HepG2 (cell line): Measurements from ENCODE around the gene UQCRHL. TPM values are rescaled to one million over a fixed set of nuclear protein-coding genes. Genes with fewer than 3 reads are reported as not detected.
A peak's percentile ranks its signal among the peaks of the same experiment; 100 is the strongest.

Experiments
- CSRNP1 ChIP-seq: sonication (generic); formaldehyde crosslinking; IDR thresholded peaks from 2 replicates; pipeline ENCODE4 v1.8.1; 2023; ENCODE audit warnings: mild to moderate bottlenecking, missing genetic modification reagents
- ELF1 ChIP-seq: sonication (generic); formaldehyde crosslinking; IDR thresholded peaks from 2 replicates; pipeline ENCODE4 v1.4.0; 2020; ENCODE audit warnings: missing genetic modification reagents
- HHEX ChIP-seq: IDR thresholded peaks from 2 replicates; pipeline ENCODE4 v1.6.1; 2016; ENCODE audit warnings: control low read depth
- KAT2B ChIP-seq: fragments of 150-350 bp; IDR thresholded peaks from 2 replicates; pipeline ENCODE4 v1.6.1; 2014; ENCODE audit warnings: low read depth, low read length, borderline replicate concordance
- KIAA2018 ChIP-seq: sonication (generic); formaldehyde crosslinking; IDR thresholded peaks from 2 replicates; pipeline ENCODE4 v1.5.0; 2020; ENCODE audit warnings: mild to moderate bottlenecking, missing genetic modification reagents, borderline replicate concordance
- MED1 ChIP-seq: sonication (generic); formaldehyde crosslinking; IDR thresholded peaks from 2 replicates; pipeline ENCODE4 v1.4.0; 2020; ENCODE audit warnings: missing genetic modification reagents
- PHF8 ChIP-seq: sonication (generic); formaldehyde crosslinking; IDR thresholded peaks from 2 replicates; pipeline ENCODE4 v1.5.0; 2020; ENCODE audit warnings: missing genetic modification reagents
- RBM22 ChIP-seq: fragments of 200-400 bp; formaldehyde crosslinking; optimal IDR thresholded peaks from 2 replicates; pipeline ENCODE3; 2017; ENCODE audit warnings: mild to moderate bottlenecking, low read length, moderate library complexity
- U2AF2 ChIP-seq: fragments of 200-400 bp; formaldehyde crosslinking; IDR thresholded peaks from 2 replicates; pipeline ENCODE4 v1.6.1; 2017; ENCODE audit warnings: low read depth, mild to moderate bottlenecking, low read length
- ZFP90 ChIP-seq: sonication (generic); formaldehyde crosslinking; IDR thresholded peaks from 2 replicates; pipeline ENCODE4 v1.8.0; 2022; ENCODE audit warnings: missing genetic modification reagents, mild to moderate bottlenecking, inconsistent platforms, borderline replicate concordance
- ZFP91 ChIP-seq: sonication (generic); formaldehyde crosslinking; IDR thresholded peaks from 2 replicates; pipeline ENCODE4 v1.9.0; 2022; ENCODE audit warnings: missing genetic modification reagents, mild to moderate bottlenecking, borderline replicate concordance
- ZGPAT ChIP-seq: IDR thresholded peaks from 2 replicates; pipeline ENCODE4 v1.6.1; 2016; ENCODE audit warnings: mild to moderate bottlenecking
- ZKSCAN8 ChIP-seq: IDR thresholded peaks from 2 replicates; pipeline ENCODE4 v1.6.1; 2016; ENCODE audit warnings: borderline replicate concordance, missing genetic modification reagents, missing compliant biosample characterization
- ZMYM2 ChIP-seq: sonication (generic); formaldehyde crosslinking; IDR thresholded peaks from 2 replicates; pipeline ENCODE4 v1.8.0; 2022; ENCODE audit warnings: mild to moderate bottlenecking, missing genetic modification reagents
- ZNF20 ChIP-seq: sonication (generic); formaldehyde crosslinking; IDR thresholded peaks from 2 replicates; pipeline ENCODE4 v1.4.0; 2020; ENCODE audit warnings: mild to moderate bottlenecking, moderate library complexity, missing genetic modification reagents
- ZNF792 ChIP-seq: IDR thresholded peaks from 2 replicates; pipeline ENCODE4 v1.6.1; 2016
- polyA plus RNA-seq, 8 experiments: library from polyadenylated mRNA; depleted of rRNA in 3 of 8; stranded (reverse) in 7 of 8; unstranded in 1 of 8; fragments of >200 nt; fragmentation: Illumina TruSeq in 4 of 8; extraction: Trizol in 4 of 8; gene quantifications; 2 replicates each; pipeline versions ENCODE4 v1.2.1 to v1.2.3, GENCODE V29; 2011 to 2016; ENCODE audit warnings: low read depth in 4 of 8, missing spikeins in 1 of 8, mixed read lengths in 1 of 8; ENCODE audit not compliant: insufficient read depth in 1 of 8
- total RNA-seq, 5 experiments: library from RNA; depleted of rRNA; stranded (reverse); fragments of >200 nt; fragmentation: Illumina TruSeq; extraction: Trizol; gene quantifications; 2 replicates each; pipeline ENCODE4 v1.2.3, GENCODE V29; 2016; ENCODE audit warnings: low read depth in 1 of 5

UQCRHL gene
- total and polyA plus RNA-seq, 2 of the 13 experiments (the other 11 are each of a cell fraction or from before 2014, with no cell fraction given), result 1.8 to 2.3 TPM

GRCh38 chr1:15835741-15836510, 28.5 kb upstream of the UQCRHL start (continued):
- TF ChIP-seq HHEX (CRISPR knock-in tag) (no peak), MED1 (peak; percentile 72), ZNF792 (CRISPR knock-in tag) (peak; percentile 65; the same call in 1 of the 2 replicates), KIAA2018 (CRISPR knock-in tag) (no peak), RBM22 (no peak), CSRNP1 (peak; percentile 91), ELF1 (peak; percentile 83; the same call in 1 of the 2 replicates), ZMYM2 (CRISPR knock-in tag) (0 out of 2 replicates have a peak, but pooled peaks have one; percentile 59), ZKSCAN8 (CRISPR knock-in tag) (peak; percentile 53; the same call in 1 of the 2 replicates), ZGPAT (CRISPR knock-in tag) (no peak; the same call in 1 of the 2 replicates), ZNF20 (CRISPR knock-in tag) (no peak), U2AF2 (no peak), PHF8 (CRISPR knock-in tag) (peak; percentile 61), ZFP91 (CRISPR knock-in tag) (0 out of 2 replicates have a peak, but pooled peaks have one; percentile 35), KAT2B (0 out of 2 replicates have a peak, but pooled peaks have one; percentile 19), ZFP90 (CRISPR knock-in tag) (no peak; the same call in 1 of the 2 replicates)
